A549 (cell line): ENCODE results near the gene CCL14.

Experiments
- POLR2A ChIP-seq: IDR thresholded peaks from 2 replicates; pipeline ENCODE4 v1.6.1; 2012; ENCODE audit warnings: mild to moderate bottlenecking, low read length
- TF ChIP-seq, protein P1 (sequence below): fragments of 250-450 bp; sonication (Bioruptor Pico); IDR thresholded peaks from 2 replicates; pipeline ENCODE4 v1.5.0; 2021; ENCODE audit warnings: mild to moderate bottlenecking, moderate library complexity, borderline replicate concordance

DNA sequence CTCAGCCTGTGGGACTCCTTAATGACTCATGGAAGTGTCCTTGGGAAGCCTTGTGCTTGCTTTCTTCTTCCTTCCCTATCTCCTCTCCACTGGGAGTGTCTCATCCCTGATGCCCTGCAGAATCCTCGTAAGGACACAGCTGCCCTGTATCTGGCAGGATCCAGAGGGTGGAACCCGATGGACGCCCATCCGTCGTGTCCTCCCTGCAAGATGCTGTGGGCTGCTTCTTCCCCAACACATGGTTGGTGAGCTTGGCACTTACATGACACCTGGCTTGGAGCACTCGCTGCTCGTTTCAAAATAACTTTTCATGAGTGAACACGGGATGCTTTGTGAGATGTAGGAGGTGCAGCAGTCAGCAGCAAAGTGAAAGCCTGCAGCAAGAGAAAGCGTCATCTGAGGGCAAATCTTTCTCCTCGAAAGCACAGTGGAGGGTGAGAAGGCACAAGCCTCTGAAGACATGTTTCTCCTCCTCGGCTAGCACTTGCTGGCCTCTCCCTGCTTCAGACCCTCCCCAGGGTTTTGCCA, 11.6 kb upstream of the CCL14 start:
- TF ChIP-seq, protein P1, sequence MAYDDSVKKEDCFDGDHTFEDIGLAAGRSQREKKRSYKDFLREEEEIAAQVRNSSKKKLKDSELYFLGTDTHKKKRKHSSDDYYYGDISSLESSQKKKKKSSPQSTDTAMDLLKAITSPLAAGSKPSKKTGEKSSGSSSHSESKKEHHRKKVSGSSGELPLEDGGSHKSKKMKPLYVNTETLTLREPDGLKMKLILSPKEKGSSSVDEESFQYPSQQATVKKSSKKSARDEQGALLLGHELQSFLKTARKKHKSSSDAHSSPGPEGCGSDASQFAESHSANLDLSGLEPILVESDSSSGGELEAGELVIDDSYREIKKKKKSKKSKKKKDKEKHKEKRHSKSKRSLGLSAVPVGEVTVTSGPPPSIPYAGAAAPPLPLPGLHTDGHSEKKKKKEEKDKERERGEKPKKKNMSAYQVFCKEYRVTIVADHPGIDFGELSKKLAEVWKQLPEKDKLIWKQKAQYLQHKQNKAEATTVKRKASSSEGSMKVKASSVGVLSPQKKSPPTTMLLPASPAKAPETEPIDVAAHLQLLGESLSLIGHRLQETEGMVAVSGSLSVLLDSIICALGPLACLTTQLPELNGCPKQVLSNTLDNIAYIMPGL (CRISPR knock-in tag) = no peak
- no peak for TF ChIP-seq POLR2A
